ENCODE data around the gene GPATCH2.
"Not testable (repeated sequence)": the region's sequence is repeated elsewhere in the genome, so short reads cannot be mapped to it uniquely, and the experiment has no call there.

The GPATCH2 gene

GRCh38 chr1:217433664-217434063, 197.2 kb downstream of the GPATCH2 start:
- no peak for DNase-seq

- DNase-seq, result no peak
Observed at GRCh38 chr1:217432339-217432738, 198.6 kb downstream of the GPATCH2 start.

GRCh38 chr1:217431395-217431794, 199.5 kb downstream of the GPATCH2 start:
- DNase-seq, result no peak

GRCh38 chr1:217425422-217425821, 205.5 kb downstream of the GPATCH2 start:
- no peak for DNase-seq

- DNase-seq, result no peak
Observed at GRCh38 chr1:217419194-217419551, 211.7 kb downstream of the GPATCH2 start.

- no peak for DNase-seq
Observed at GRCh38 chr1:217418269-217419193, 212.4 kb downstream of the GPATCH2 start.

- no peak for DNase-seq
Observed at GRCh38 chr1:217417363-217417762, 213.5 kb downstream of the GPATCH2 start.

- no peak for DNase-seq
Observed at GRCh38 chr1:217407534-217408001, 223.3 kb downstream of the GPATCH2 start.

GRCh38 chr1:217403026-217403720, 227.7 kb downstream of the GPATCH2 start:
- no peak for DNase-seq

- DNase-seq, result no peak
Observed at GRCh38 chr1:217402301-217402700, 228.6 kb downstream of the GPATCH2 start.

GRCh38 chr1:217393896-217394295, 237.0 kb downstream of the GPATCH2 start:
- no peak for DNase-seq

- DNase-seq, result no peak
Observed at GRCh38 chr1:217392441-217392840, 238.4 kb downstream of the GPATCH2 start.

- no peak for DNase-seq
Observed at GRCh38 chr1:217389895-217390294, 241.0 kb downstream of the GPATCH2 start.

- DNase-seq, result no peak
Observed at GRCh38 chr1:217388522-217389065, 242.3 kb downstream of the GPATCH2 start.

GRCh38 chr1:217381773-217382172, 249.1 kb downstream of the GPATCH2 start:
- not testable (repeated sequence) for DNase-seq

GRCh38 chr1:217379804-217380203, 251.1 kb downstream of the GPATCH2 start:
- not testable (repeated sequence) for DNase-seq

- DNase-seq, result no peak
Observed at GRCh38 chr1:217379336-217379735, 251.6 kb downstream of the GPATCH2 start.
